GM23338 (cell line): ENCODE measurements around the gene TTC33.

Experiments used
- EZH2 ChIP-seq: fragments of 200-600 bp; sonication (generic); IDR thresholded peaks from one replicate; pipeline ENCODE4 v1.8.0; 2017; ENCODE audit warnings: antibody characterized with exemption, mild to moderate bottlenecking, low read depth; ENCODE audit not compliant: unreplicated experiment
- POLR2AphosphoS5 ChIP-seq: IDR thresholded peaks from 2 replicates; pipeline ENCODE4 v1.6.1; 2016; ENCODE audit warnings: antibody characterized with exemption, low read depth
- TF ChIP-seq, protein P1 (sequence below), 2 experiments: fragments of 200-600 bp in 1 of 2; sonication (generic) in 1 of 2; conservative IDR thresholded peaks; 2 replicates each; pipeline versions ENCODE4 v1.5.1 to v1.6.1; 2016 to 2017; ENCODE audit warnings: antibody characterized with exemption in 2 of 2, low read depth in 2 of 2, mild to moderate bottlenecking in 2 of 2, moderate library complexity in 1 of 2

DNA sequence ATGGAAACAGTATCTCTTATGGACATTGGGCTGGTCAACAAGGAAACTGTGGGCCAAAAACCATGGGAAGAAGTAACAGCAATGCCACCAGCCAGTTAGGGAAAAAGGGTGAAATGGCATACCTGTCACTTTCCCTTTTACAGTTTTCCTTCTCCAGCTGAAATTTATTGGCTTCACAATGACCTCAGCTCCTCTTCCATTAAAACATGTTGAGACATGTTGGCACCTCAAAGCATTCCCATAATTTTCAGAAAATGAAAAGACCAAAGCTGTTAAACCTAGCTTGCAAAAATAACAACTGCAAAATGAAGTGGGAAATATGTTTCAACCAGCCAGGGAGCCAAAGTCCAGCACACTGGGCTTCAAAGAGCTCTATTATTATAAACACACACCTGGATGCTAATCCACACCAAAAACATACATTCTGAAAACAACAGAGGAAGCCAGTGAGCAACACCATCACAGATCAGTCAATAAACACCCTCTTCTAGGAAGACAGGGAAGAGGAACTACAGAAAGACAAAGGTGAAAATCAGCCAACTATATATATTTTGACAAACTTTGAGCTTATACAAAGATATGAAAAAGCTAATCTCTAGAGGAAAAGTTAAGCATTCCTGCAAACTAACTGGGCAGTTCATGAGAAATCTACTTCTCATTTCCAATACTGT lies 154.4 kb downstream of the TTC33 start:
- TF ChIP-seq EZH2 (no peak), POLR2AphosphoS5 (no peak)
- TF ChIP-seq, protein P1, sequence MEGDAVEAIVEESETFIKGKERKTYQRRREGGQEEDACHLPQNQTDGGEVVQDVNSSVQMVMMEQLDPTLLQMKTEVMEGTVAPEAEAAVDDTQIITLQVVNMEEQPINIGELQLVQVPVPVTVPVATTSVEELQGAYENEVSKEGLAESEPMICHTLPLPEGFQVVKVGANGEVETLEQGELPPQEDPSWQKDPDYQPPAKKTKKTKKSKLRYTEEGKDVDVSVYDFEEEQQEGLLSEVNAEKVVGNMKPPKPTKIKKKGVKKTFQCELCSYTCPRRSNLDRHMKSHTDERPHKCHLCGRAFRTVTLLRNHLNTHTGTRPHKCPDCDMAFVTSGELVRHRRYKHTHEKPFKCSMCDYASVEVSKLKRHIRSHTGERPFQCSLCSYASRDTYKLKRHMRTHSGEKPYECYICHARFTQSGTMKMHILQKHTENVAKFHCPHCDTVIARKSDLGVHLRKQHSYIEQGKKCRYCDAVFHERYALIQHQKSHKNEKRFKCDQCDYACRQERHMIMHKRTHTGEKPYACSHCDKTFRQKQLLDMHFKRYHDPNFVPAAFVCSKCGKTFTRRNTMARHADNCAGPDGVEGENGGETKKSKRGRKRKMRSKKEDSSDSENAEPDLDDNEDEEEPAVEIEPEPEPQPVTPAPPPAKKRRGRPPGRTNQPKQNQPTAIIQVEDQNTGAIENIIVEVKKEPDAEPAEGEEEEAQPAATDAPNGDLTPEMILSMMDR (conservative IDR thresholded peaks at IDR 0.05; ENCODE audit: low read depth in 2 of 2): no peak
